A673 (cell line): ENCODE data around the gene CCDC13. TPM values are rescaled to one million over a fixed set of nuclear protein-coding genes. Genes with fewer than 3 reads are reported as not detected.

Experiments
- BruUV-seq: library from RNA; stranded (reverse); fragments of 400-500 nt; replicated peaks from 2 replicates; lab custom pipeline; 2021; lab: Mats Ljungman, UMichigan
- CTCF ChIA-PET: fragments of 300-600 bp; sonication (Branson Sonifier 250); formaldehyde crosslinking; loops from one replicate; lab custom pipeline; 2022; ENCODE audit warnings: antibody characterized with exemption; lab: Charles Lee
- POLR2A ChIA-PET: fragments of 300-600 bp; sonication (Branson Sonifier 250); formaldehyde crosslinking; loops from one replicate; lab custom pipeline; 2022; ENCODE audit warnings: antibody characterized with exemption; ENCODE audit not compliant: low non-redundant PET; lab: Charles Lee
- DNase-seq: peaks from one replicate; pipeline ENCODE4 v3.0.0-alpha.2; 2015; ENCODE audit warnings: low spot score
- H3K27ac ChIP-seq: fragments of 200-600 bp; sonication (generic); 2 replicates; pipeline ENCODE4 v1.5.1; 2016; ENCODE audit warnings: mixed run types, low read depth, mild to moderate bottlenecking, mixed read lengths, antibody characterized with exemption, low read length; ENCODE audit not compliant: poor library complexity, severe bottlenecking
- H3K27me3 ChIP-seq: fragments of 200-600 bp; sonication (generic); replicated peaks from 2 replicates; pipeline ENCODE4 v1.6.1; 2017; ENCODE audit warnings: mixed run types, low read depth, mild to moderate bottlenecking, mixed read lengths, antibody characterized with exemption, low read length; ENCODE audit not compliant: insufficient read depth, poor library complexity
- H3K36me3 ChIP-seq: fragments of 200-600 bp; sonication (generic); 2 replicates; pipeline ENCODE4 v1.6.1; 2016; ENCODE audit warnings: mixed run types, mild to moderate bottlenecking, mixed read lengths, antibody characterized with exemption, low read length; ENCODE audit not compliant: insufficient read depth, poor library complexity, severe bottlenecking
- H3K4me1 ChIP-seq: fragments of 200-600 bp; sonication (generic); 2 replicates; pipeline ENCODE4 v1.6.1; 2017; ENCODE audit warnings: mixed run types, mild to moderate bottlenecking, mixed read lengths, antibody characterized with exemption, low read length; ENCODE audit not compliant: insufficient read depth, poor library complexity, severe bottlenecking
- H3K4me3 ChIP-seq: fragments of 200-600 bp; sonication (generic); 2 replicates; pipeline ENCODE4 v1.5.1; 2016; ENCODE audit warnings: low read depth, mixed run types, mild to moderate bottlenecking, mixed read lengths, low read length; ENCODE audit not compliant: poor library complexity, severe bottlenecking
- H3K9me3 ChIP-seq: fragments of 200-600 bp; sonication (generic); 2 replicates; pipeline ENCODE4 v1.6.1; 2016; ENCODE audit warnings: mixed run types, low read depth, mild to moderate bottlenecking, mixed read lengths, antibody characterized with exemption, low read length; ENCODE audit not compliant: poor library complexity, severe bottlenecking
- EZH2 ChIP-seq: fragments of 200-600 bp; sonication (generic); IDR thresholded peaks from 2 replicates; pipeline ENCODE4 v1.6.1; 2017; ENCODE audit warnings: borderline replicate concordance, low read depth, mild to moderate bottlenecking, mixed read lengths, antibody characterized with exemption, low read length; ENCODE audit not compliant: poor library complexity, severe bottlenecking
- intact Hi-C: fragments of 100-400 bp; cut with micrococcal nuclease; formaldehyde crosslinking; loops from one replicate; pipeline ENCODE4 v1.10.0; 2022; ENCODE audit not compliant: unreplicated experiment
- total RNA-seq: library from RNA; stranded (reverse); gene quantifications from 2 replicates; pipeline ENCODE4 v1.2.3, GENCODE V29; 2021
- TF ChIP-seq, protein P1 (sequence below): fragments of 300-800, 200-600 bp; sonication (generic); conservative IDR thresholded peaks from 2 replicates; pipeline ENCODE4 v1.5.1; 2017; ENCODE audit warnings: low read depth, mild to moderate bottlenecking, antibody characterized with exemption, low read length, moderate library complexity, mixed read lengths

The CCDC13 gene
- total RNA-seq, 1 experiment from 2014 or later, result not detected

- H3K4me1 ChIP-seq, result no peaks in the 10 kb centered on the region
- no peaks in the 10 kb centered on the region for H3K9me3 ChIP-seq
- no peak for TF ChIP-seq EZH2
- TF ChIP-seq, protein P1, sequence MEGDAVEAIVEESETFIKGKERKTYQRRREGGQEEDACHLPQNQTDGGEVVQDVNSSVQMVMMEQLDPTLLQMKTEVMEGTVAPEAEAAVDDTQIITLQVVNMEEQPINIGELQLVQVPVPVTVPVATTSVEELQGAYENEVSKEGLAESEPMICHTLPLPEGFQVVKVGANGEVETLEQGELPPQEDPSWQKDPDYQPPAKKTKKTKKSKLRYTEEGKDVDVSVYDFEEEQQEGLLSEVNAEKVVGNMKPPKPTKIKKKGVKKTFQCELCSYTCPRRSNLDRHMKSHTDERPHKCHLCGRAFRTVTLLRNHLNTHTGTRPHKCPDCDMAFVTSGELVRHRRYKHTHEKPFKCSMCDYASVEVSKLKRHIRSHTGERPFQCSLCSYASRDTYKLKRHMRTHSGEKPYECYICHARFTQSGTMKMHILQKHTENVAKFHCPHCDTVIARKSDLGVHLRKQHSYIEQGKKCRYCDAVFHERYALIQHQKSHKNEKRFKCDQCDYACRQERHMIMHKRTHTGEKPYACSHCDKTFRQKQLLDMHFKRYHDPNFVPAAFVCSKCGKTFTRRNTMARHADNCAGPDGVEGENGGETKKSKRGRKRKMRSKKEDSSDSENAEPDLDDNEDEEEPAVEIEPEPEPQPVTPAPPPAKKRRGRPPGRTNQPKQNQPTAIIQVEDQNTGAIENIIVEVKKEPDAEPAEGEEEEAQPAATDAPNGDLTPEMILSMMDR, result no peak
- no peak overlapping the region for H3K4me3 ChIP-seq
- ChIA-PET POLR2A (no interaction called here), CTCF (no interaction called here)
- BruUV-seq, result no TSS peak
- intact Hi-C loops, result loop anchor here (5.0 kb wide), 1 partner anchor 52 kb away; no protein-coding TSS in a partner anchor
- H3K36me3 ChIP-seq, result peaks cover 3% of the 10 kb centered on the region
- no peaks in the 10 kb centered on the region for H3K27me3 ChIP-seq
- DNase-seq, result no peak
- H3K27ac ChIP-seq, result no peak overlapping the region
These were observed 7.3 kb upstream of the CCDC13 start for GRCh38 chr3:42780398-42780797.

- Histone ChIP-seq H3K27ac (no peak overlapping the region), H3K4me1 (no peaks in the 10 kb centered on the region), H3K9me3 (no peaks in the 10 kb centered on the region), H3K36me3 (no peaks in the 10 kb centered on the region), H3K4me3 (no peak overlapping the region), H3K27me3 (no peaks in the 10 kb centered on the region)
- intact Hi-C loops, result no loop called here
- TF ChIP-seq EZH2, result no peak
- TF ChIP-seq, protein P1, result no peak
- ChIA-PET CTCF (no interaction called here), POLR2A (no interaction called here)
- BruUV-seq, result no TSS peak
- DNase-seq, result no peak
These were observed 5.6 kb upstream of the CCDC13 start for GRCh38 chr3:42778644-42779043.

DNA sequence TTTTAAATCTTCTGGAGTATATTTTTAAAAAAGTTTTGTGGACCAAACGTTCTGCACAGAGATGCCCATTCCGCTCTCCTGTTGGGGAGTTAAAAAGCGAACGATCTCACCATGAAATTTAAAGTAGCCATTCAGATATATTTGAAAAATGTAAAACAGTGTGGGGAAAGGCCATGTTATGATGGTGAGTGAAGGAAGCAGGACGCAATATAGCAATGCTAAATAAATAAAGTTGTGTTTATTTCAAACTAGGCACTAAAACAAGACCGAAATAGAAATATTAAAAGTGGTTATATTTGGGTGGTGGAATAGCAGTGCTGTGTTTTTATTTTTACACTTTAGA is 327 bp upstream of the CCDC13 start:
- CTCF ChIA-PET, result no interaction called here
- intact Hi-C loops, result no loop called here

More for the DNA sequence above, 327 bp upstream of the CCDC13 start:
- Histone ChIP-seq H3K36me3 (no peaks in the 10 kb centered on the region), H3K9me3 (no peaks in the 10 kb centered on the region), H3K27me3 (no peaks in the 10 kb centered on the region), H3K27ac (peak overlapping the region; percentile 50), H3K4me3 (peak overlapping the region; percentile 52), H3K4me1 (no peaks in the 10 kb centered on the region)
- TF ChIP-seq, protein P1, result no peak
- no peak for TF ChIP-seq EZH2
- POLR2A ChIA-PET, result no interaction called here
- no peak for DNase-seq
- no TSS peak for BruUV-seq
